ENCODE measurements around the gene MFNG. TPM values are rescaled to one million over a fixed set of nuclear protein-coding genes. Genes with fewer than 3 reads are reported as not detected.

Gene MFNG
- total RNA-seq, 1 experiment from 2014 or later: 1.3 TPM

DNA sequence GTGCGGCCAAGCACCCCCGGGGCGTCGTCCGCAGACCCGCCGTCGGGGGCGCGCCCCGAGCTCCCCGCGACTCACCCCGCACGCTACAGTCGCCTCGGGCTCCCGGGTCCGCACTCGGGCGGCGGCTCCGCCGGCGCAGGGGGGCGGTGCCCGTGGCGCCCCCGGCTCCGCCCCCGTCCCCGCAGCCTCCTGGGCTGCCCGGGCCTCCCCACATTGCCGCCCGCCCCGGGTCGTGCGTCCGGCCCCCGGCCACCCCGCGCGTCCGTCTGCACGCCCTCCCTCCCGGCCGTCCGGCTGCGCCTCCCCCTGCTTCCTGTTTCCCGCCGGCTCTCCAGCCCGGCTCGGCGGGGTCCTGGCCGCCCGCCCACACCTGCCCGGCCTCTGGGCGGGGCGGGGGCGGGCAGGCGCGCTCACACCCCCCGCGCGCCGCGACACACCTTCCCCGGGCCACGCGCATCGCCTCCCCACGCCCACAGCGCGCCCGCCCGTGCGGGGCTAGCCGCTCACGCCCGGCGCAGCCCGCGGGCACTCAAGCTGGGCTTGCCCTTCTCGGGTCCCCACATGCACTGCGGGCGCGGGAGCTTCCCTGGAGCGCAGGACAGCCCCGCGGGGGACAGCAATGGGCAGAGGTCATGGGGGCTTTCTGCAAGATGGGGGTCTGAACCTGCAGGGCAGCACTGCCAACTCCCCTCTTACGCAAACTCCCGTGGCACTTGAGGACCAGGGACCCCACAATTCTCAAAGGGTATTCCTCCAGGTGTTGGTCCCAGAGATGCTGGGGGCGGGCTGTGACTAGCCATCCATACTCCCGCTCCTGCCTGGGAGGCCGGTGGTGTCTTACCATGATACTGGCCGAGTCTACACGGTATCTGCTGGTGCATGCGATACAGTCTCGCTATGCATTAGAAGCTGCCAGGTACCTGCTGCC, 33.3 kb upstream of the MFNG start, which contains the start of gene CARD10:
Gene CARD10 (minus strand): TSS at position 148 of the 928 bp plus-strand sequence. CDS start 215 bp downstream, outside the sequence.
- H3K36me3 ChIP-seq (replicated peaks; ENCODE audit: control insufficient read depth, insufficient read depth, low read length): no peaks in the 10 kb centered on the region
- peak; percentile 93 for DNase-seq
- peaks cover 20% of the 10 kb centered on the region for H3K27me3 ChIP-seq (ENCODE audit: control insufficient read depth, insufficient read depth, low read length)
- peak within 1 kb of the TSS; percentile 68 for H3K4me3 ChIP-seq (ENCODE audit: insufficient read depth, low read depth, low read length)

DNA sequence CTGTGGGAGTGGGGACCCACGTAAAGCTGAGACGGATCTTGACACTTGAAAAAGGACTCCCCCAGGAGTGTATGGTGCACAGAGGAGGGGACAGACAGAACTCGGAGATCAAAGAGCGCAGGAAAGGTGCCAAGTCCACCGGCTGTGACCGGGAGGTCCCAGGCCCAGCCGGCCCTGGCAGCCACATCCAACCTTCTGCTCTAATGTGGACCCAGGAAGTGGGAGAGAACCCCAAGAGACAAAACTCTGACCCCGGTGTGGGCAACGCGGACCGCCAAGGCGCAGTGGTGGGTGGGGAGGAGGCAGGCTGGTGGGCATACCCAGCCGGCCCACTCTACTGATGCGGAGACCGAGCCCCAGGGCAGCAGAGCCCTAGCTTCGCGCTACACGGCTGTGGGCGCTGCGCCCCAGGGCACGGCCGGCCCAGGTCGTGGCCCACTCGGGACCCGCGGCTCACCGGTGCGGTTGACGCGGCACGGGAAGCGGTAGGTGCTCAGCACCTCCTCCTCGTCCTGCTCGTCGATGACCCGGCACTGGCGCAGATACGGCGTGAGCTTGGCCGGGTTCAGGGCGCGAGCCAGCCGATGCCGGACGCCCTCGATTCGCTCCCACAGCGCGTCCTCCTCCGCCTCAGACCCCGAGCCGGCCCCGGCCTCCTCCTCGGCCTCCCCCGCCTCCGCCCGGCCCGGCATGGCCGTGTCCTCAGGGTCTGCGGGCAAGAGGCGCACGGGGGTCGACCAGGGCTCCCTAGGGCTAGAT, 32.5 kb upstream of the MFNG start:
- Histone ChIP-seq H3K27me3 (ENCODE audit: control insufficient read depth, insufficient read depth, low read length) (peaks cover 20% of the 10 kb centered on the region), H3K36me3 (replicated peaks; ENCODE audit: control insufficient read depth, insufficient read depth, low read length) (no peaks in the 10 kb centered on the region), H3K4me3 (ENCODE audit: insufficient read depth, low read depth, low read length) (peak overlapping the region; percentile 68)
- peak; percentile 87 for DNase-seq

DNA sequence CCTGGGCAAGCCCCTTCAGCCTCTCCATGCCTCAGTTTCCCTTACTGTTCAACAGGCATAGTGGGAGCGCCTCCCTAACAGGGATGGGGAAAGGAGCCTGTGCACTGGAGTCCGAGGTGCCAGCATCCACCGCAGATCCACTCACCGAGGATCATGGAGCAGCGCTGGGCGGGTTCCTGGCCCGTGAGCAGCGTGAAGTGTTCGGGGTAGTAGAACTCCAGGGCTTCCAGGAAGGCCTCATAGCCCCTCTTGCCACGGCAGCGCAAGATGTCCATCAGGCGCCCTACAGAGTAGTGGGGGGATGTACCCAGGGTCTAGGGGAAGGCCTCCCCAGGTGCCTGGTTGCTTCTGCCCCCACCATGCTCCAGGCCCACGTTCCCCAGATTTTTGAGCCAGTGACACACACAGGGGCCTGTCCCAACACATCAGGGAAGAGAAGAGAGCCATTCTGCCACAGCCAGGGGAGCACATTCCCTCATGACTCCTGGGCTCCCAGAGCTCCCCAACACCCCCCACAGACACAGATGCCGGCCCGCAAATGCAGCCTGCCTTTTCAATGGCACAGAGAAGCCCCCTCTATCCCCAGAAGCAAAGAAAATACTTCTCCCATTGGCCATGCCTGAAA, 31.8 kb upstream of the MFNG start:
- peak; percentile 56 for DNase-seq
- Histone ChIP-seq H3K36me3 (replicated peaks; ENCODE audit: control insufficient read depth, insufficient read depth, low read length) (no peaks in the 10 kb centered on the region), H3K4me3 (ENCODE audit: insufficient read depth, low read depth, low read length) (no peak overlapping the region), H3K27me3 (ENCODE audit: control insufficient read depth, insufficient read depth, low read length) (peaks cover 20% of the 10 kb centered on the region)

GRCh38 chr22:37516456-37516855, 30.3 kb upstream of the MFNG start:
- Histone ChIP-seq H3K4me3 (ENCODE audit: insufficient read depth, low read depth, low read length) (no peak overlapping the region), H3K27me3 (ENCODE audit: control insufficient read depth, insufficient read depth, low read length) (peaks cover 20% of the 10 kb centered on the region), H3K36me3 (replicated peaks; ENCODE audit: control insufficient read depth, insufficient read depth, low read length) (no peaks in the 10 kb centered on the region)
- no peak for DNase-seq

GRCh38 chr22:37515901-37516300, 29.7 kb upstream of the MFNG start:
- peak; percentile 53 for DNase-seq
- peaks cover 20% of the 10 kb centered on the region for H3K27me3 ChIP-seq (ENCODE audit: control insufficient read depth, insufficient read depth, low read length)
- no peak overlapping the region for H3K4me3 ChIP-seq (ENCODE audit: insufficient read depth, low read depth, low read length)
- H3K36me3 ChIP-seq (replicated peaks; ENCODE audit: control insufficient read depth, insufficient read depth, low read length): no peaks in the 10 kb centered on the region

DNA sequence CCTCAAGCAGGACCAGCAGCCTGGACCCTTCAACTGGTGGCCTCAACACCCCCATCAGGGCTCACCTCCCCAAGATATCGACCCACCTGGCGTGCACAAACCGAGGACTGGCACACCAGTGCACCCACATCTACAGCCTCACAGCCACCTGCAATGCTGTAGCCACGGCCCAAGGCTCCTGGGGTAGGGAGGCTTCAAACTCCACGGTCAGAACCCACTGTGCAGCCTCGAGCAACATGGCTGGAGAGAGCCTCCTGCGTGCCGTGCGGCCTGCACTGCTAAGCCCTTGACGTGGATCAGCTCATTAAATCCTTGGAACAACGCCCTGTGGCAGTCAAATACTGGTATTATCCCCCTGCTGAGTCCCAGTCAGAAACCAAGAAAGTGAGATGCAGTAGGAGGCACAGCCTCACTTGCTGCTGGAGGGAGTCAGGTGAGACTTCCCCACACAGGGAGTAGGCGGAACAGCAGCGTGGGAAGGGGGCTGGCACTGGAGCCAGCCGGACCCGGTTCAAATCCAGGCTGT, 28.4 kb upstream of the MFNG start:
- H3K36me3 ChIP-seq (replicated peaks; ENCODE audit: control insufficient read depth, insufficient read depth, low read length): no peaks in the 10 kb centered on the region
- H3K27me3 ChIP-seq (ENCODE audit: control insufficient read depth, insufficient read depth, low read length): peaks cover 15% of the 10 kb centered on the region
- no peak overlapping the region for H3K4me3 ChIP-seq (ENCODE audit: insufficient read depth, low read depth, low read length)
- peak; percentile 26 for DNase-seq

DNA sequence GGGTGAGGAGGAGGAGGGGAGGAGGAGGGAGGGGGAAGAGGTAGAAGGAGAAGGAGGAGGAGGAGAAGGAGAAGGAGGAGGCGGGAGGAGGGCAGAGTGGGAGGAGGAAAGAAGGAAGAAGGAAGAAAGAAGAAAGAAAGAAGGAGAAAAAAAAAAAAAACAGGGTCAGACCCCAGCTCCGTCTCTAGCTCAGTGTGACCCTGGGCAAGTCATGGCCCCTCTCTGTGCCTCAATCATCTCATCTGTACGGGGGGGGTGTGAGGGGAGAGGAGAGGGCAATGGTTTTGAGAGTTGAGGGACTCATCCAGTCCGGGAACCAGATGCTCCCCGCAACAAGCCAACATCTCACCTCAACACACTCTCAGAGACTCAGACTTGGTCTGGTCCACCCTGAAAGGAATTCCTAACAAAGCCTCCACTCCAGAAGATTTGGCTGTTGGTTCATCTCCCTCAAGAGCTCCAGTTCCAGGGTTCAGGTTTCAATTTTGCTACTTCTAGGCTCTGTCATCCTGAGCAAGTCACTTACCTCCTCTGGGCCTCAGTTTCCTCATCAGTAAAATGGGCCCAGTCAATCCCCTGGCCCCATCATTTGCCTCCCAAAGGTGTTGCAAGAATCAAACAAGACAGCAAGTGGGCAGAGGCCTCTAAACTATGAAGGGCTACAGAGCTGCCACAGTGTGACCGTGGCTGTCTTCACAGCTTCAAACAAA, 25.4 kb upstream of the MFNG start:
- no peak overlapping the region for H3K4me3 ChIP-seq (ENCODE audit: insufficient read depth, low read depth, low read length)
- no peaks in the 10 kb centered on the region for H3K27me3 ChIP-seq (ENCODE audit: control insufficient read depth, insufficient read depth, low read length)
- no peak for DNase-seq
- H3K36me3 ChIP-seq (replicated peaks; ENCODE audit: control insufficient read depth, insufficient read depth, low read length): no peaks in the 10 kb centered on the region; the same call in 1 of the 2 replicates

- Histone ChIP-seq H3K4me3 (ENCODE audit: insufficient read depth, low read depth, low read length) (no peak overlapping the region), H3K36me3 (replicated peaks; ENCODE audit: control insufficient read depth, insufficient read depth, low read length) (no peaks in the 10 kb centered on the region; the same call in 1 of the 2 replicates), H3K27me3 (ENCODE audit: control insufficient read depth, insufficient read depth, low read length) (no peaks in the 10 kb centered on the region)
- DNase-seq: no peak
These were observed 23.9 kb upstream of the MFNG start for GRCh38 chr22:37510091-37510490.

DNA sequence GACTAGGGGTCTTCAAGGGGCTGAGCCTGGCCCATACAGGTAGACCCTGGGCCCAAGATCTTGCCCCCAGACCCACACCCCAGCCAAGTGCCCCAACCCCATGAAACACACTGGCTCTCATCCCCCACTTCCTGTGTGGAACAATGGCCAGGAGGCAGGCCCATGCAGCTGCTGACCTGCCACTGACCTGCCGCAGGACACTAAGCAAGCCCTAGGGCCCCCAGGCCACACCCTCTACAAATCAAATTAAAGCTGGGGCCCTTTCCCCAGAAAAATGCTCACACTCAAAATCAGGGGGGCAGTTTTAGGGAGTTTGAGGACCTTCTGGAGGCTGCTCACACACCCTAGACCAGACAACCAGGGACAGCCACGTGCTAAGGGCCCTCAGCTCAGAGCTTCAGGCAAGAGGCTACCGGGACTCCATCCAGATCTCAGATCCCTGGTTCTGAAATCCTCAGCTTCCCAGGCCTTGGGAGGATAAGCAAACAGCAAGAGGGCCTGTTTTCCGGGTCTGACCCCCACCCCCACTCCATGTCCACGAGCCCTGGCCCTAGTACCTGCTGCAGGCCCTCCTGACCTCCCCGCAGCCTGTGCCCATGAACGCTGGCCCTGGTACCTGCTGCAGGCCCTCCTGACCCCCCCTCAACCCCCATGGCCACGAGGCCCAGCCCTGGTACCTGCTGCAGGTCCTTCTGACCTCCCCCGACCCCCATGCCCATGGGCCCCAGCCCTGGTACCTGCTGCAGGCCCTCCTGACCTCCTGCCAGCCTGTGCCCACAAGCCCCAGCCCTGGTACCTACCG, 23.1 kb upstream of the MFNG start:
- no peaks in the 10 kb centered on the region; the same call in 1 of the 2 replicates for H3K36me3 ChIP-seq (replicated peaks; ENCODE audit: control insufficient read depth, insufficient read depth, low read length)
- H3K27me3 ChIP-seq (ENCODE audit: control insufficient read depth, insufficient read depth, low read length): no peaks in the 10 kb centered on the region
- DNase-seq: no peak
- H3K4me3 ChIP-seq (ENCODE audit: insufficient read depth, low read depth, low read length): no peak overlapping the region

DNA sequence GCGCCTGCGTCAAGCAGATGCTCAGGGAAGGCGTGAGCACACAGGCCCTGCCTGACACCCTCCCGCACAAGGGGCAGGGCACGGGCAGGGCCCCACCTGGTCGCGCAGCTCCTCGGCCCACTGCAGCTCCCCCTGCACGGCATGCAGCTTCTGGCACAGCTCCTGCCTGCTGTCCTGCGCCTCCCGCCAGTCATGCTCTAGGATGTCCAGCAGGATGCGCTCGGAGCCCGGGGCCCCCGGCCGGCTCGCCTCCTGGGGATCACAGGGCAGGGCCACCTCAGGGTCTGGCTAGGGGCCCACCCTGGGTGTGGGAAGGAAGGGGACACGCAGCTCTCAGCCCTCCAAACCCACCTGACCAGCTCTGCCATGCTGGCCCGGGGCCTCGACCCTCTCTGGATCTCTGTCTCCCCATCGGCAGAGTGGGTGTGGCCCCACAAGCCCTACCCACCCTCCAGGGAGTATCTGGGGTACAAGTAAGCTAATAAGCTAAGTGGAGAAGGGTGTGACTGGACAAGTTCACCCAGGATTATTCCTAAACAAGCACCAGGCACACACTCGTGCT, 22.3 kb upstream of the MFNG start:
- peak; percentile 76 for DNase-seq

DNA sequence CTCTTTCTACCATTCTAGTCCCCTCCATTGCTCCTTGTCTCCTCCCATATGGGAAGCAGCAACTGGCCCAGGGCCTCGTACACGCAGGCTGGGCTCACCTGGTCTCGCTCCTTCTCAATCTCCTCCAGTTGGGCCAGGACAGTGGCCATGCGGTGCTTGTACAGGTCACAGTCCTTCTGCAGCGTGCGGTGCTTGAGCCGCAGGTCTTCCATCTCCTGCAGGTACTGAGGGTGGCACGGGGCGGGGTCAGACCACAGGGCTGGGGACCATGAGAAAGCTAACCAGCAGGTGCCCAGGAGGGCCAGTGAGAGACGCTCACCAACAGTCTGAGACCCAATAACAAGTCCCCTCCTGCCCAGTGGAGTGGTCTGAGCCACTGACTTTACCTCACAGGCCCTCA, 21.5 kb upstream of the MFNG start:
- H3K36me3 ChIP-seq (replicated peaks; ENCODE audit: control insufficient read depth, insufficient read depth, low read length): no peaks in the 10 kb centered on the region; the same call in 1 of the 2 replicates
- no peak overlapping the region for H3K4me3 ChIP-seq (ENCODE audit: insufficient read depth, low read depth, low read length)
- H3K27me3 ChIP-seq (ENCODE audit: control insufficient read depth, insufficient read depth, low read length): no peaks in the 10 kb centered on the region
- DNase-seq: no peak

More for the DNA sequence above, 22.3 kb upstream of the MFNG start:
- Histone ChIP-seq H3K4me3 (ENCODE audit: insufficient read depth, low read depth, low read length) (no peak overlapping the region), H3K27me3 (ENCODE audit: control insufficient read depth, insufficient read depth, low read length) (no peaks in the 10 kb centered on the region), H3K36me3 (replicated peaks; ENCODE audit: control insufficient read depth, insufficient read depth, low read length) (no peaks in the 10 kb centered on the region; the same call in 1 of the 2 replicates)

- Histone ChIP-seq H3K36me3 (replicated peaks; ENCODE audit: control insufficient read depth, insufficient read depth, low read length) (no peaks in the 10 kb centered on the region; the same call in 1 of the 2 replicates), H3K27me3 (ENCODE audit: control insufficient read depth, insufficient read depth, low read length) (no peaks in the 10 kb centered on the region), H3K4me3 (ENCODE audit: insufficient read depth, low read depth, low read length) (no peak overlapping the region)
- DNase-seq: peak; percentile 53
These were observed 19.8 kb upstream of the MFNG start for GRCh38 chr22:37505989-37506388.

- H3K4me3 ChIP-seq (ENCODE audit: insufficient read depth, low read depth, low read length): no peak overlapping the region
- no peak for DNase-seq
- no peaks in the 10 kb centered on the region for H3K27me3 ChIP-seq (ENCODE audit: control insufficient read depth, insufficient read depth, low read length)
- no peaks in the 10 kb centered on the region; the same call in 1 of the 2 replicates for H3K36me3 ChIP-seq (replicated peaks; ENCODE audit: control insufficient read depth, insufficient read depth, low read length)
These were observed 19.4 kb upstream of the MFNG start for GRCh38 chr22:37505565-37505964.
